GM19397 (cell line): Measurements from ENCODE around the gene LDB1.

ENCODE experiments used
- ATAC-seq: cut with Tn5 transposase; IDR thresholded peaks from one replicate; pipeline ENCODE4 v1.9.1; 2021; ENCODE audit warnings: mild to moderate bottlenecking, moderate library complexity; ENCODE audit not compliant: unreplicated experiment

Gene LDB1

DNA sequence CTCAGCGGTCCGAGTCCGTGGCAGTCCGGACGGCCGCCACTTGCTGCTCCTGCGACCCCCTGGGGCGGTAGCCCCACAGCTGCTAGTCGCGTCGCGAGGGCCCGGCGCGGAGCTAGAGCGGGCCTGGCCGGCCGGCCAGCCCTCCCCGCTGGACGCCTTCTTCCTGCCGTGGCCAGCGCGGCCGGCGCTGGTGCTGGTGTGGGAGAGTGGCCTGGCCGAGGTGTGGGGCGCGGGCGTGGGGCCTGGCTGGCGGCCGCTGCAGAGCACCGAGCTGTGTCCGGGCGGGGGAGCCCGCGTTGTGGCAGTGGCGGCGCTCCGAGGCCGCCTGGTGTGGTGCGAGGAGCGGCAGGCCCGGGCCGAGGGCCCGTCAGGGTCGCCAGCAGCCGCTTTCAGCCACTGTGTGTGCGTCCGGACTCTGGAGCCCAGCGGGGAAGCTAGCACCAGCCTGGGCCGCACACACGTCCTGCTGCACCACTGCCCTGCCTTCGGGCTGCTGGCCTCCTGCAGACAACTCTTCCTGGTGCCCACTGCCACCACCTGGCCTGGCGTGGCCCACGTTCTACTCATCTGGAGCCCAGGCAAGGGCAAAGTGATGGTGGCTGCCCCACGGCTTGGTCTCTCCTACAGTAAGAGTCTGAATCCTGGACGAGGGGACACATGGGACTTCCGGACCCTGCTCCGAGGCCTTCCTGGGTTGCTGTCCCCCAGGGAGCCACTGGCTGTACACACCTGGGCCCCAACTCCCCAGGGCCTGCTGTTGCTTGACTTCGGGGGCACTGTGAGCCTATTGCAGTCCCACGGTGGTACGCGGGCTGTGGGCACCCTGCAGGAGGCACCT lies 54.4 kb downstream of the LDB1 start:
- ATAC-seq = peak; percentile 29

GRCh38 chr10:102064868-102065560 lies 55.2 kb downstream of the LDB1 start, which contains the start of gene HPS6:
TSS of gene HPS6 (plus strand) at chr10:102065349. CDS start at chr10:102065475, 126 bp downstream.
- ATAC-seq = peak; percentile 94

GRCh38 chr10:102064503-102064867 lies 55.7 kb downstream of the LDB1 start:
- no peak for ATAC-seq

DNA sequence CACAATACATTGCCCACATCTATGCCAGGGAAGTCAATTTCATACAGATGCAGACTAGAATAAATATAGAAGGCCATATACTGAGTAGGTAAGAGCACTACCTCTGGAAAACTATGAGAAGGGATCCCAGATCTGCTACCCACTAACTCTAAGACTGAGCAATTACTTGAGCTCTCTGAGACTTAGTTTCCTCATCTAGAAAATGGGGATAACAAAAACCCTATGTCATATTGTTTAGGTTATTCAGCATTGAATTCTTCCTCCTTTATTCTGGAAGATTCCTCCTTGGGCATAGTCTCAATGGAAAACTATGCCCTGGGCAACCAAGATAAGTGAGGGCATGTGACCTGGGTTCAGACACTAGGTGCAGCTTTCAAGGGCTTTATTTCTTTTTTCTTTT lies 60.2 kb downstream of the LDB1 start:
- ATAC-seq = no peak
